GM18498 (cell line): ENCODE results near the gene CTTNBP2NL.
"Not testable (repeated sequence)": the region's sequence is repeated elsewhere in the genome, so short reads cannot be mapped to it uniquely, and the experiment has no call there.

ENCODE experiments used
- ATAC-seq: cut with Tn5 transposase; IDR thresholded peaks from one replicate; pipeline ENCODE4 v1.9.1; 2021; ENCODE audit warnings: mild to moderate bottlenecking, moderate library complexity; ENCODE audit not compliant: unreplicated experiment

The CTTNBP2NL gene

GRCh38 chr1:112423207-112423606, 27.2 kb downstream of the CTTNBP2NL start:
- ATAC-seq, result no peak

GRCh38 chr1:112423666-112424065, 27.7 kb downstream of the CTTNBP2NL start:
- not testable (repeated sequence) for ATAC-seq

GRCh38 chr1:112429749-112430148, 33.7 kb downstream of the CTTNBP2NL start:
- ATAC-seq, result no peak

- ATAC-seq, result no peak
These were observed 35.0 kb downstream of the CTTNBP2NL start for GRCh38 chr1:112431038-112431437.

- no peak for ATAC-seq
These were observed 39.4 kb downstream of the CTTNBP2NL start for GRCh38 chr1:112435448-112435847.

GRCh38 chr1:112436384-112437156, 40.6 kb downstream of the CTTNBP2NL start:
- no peak for ATAC-seq

GRCh38 chr1:112438156-112438555, 42.1 kb downstream of the CTTNBP2NL start:
- ATAC-seq, result not testable (repeated sequence)

GRCh38 chr1:112439592-112439991, 43.6 kb downstream of the CTTNBP2NL start:
- ATAC-seq, result no peak

- ATAC-seq, result no peak
These were observed 44.6 kb downstream of the CTTNBP2NL start for GRCh38 chr1:112440574-112440973.

- no peak for ATAC-seq
These were observed 48.3 kb downstream of the CTTNBP2NL start for GRCh38 chr1:112444269-112444668.

GRCh38 chr1:112445596-112445995, 49.6 kb downstream of the CTTNBP2NL start:
- no peak for ATAC-seq

GRCh38 chr1:112446411-112446810, 50.4 kb downstream of the CTTNBP2NL start:
- no peak for ATAC-seq

- ATAC-seq, result no peak
These were observed 53.1 kb downstream of the CTTNBP2NL start for GRCh38 chr1:112448904-112449629.

- no peak for ATAC-seq
These were observed 53.6 kb downstream of the CTTNBP2NL start for GRCh38 chr1:112449630-112449983.

- ATAC-seq, result no peak
These were observed 54.8 kb downstream of the CTTNBP2NL start for GRCh38 chr1:112450773-112451172.

- ATAC-seq, result not testable (repeated sequence)
These were observed 55.3 kb downstream of the CTTNBP2NL start for GRCh38 chr1:112451301-112451700.

- no peak for ATAC-seq
These were observed 57.9 kb downstream of the CTTNBP2NL start for GRCh38 chr1:112453876-112454275.

- ATAC-seq, result no peak
These were observed 58.3 kb downstream of the CTTNBP2NL start for GRCh38 chr1:112454316-112454715.

GRCh38 chr1:112457241-112457640, 61.2 kb downstream of the CTTNBP2NL start:
- no peak for ATAC-seq

- no peak for ATAC-seq
These were observed 61.9 kb downstream of the CTTNBP2NL start for GRCh38 chr1:112457955-112458354.

GRCh38 chr1:112458756-112459155, 62.7 kb downstream of the CTTNBP2NL start:
- ATAC-seq, result no peak

GRCh38 chr1:112460615-112461014, 64.6 kb downstream of the CTTNBP2NL start:
- no peak for ATAC-seq
